ENCODE measurements around the gene CACNA1G.

Gene CACNA1G

DNA sequence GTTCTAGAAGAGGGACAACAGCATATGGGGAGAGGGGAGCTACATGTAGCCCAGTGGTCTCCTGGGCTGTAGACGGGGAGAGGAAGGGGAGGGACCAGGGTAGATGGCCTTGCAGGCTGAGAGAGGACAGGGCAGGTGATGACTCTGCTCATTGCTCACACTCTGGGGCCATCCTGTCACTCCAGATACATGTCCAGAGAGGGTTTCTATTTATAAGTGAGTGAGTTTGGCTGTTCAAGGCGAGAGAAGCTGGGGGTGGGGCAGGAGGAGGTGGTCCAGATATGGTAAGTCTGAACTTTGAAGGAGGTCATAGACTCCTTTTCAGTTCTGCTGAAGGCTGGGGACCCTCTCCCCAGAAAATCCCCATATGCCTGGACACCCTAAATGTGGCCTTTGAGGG is 22.2 kb downstream of the CACNA1G start:
- no peak overlapping the region for H3K4me3 ChIP-seq (ENCODE audit: low read depth, low read length)
- no peak for DNase-seq (ENCODE audit: low read depth)

DNA sequence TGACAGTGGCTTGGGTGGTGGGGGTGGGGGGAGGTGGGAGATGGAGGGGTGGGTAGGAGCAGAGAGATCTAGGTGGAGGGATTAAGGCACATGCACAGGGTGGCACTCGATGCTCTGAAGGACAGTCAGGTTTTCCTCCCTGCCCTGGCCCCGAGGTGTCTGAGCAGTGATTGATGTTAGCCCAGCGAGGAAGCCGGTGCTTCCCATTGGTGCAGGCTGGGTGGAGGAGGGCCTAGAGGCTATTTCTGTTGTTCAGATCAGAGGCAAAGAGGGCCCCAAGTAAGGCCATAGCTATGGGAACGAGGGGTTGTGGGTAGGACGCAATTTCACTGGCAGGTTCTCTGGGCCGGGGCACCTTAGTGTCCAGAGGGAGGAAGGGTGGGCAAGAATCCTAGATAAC is 23.1 kb downstream of the CACNA1G start:
- H3K4me3 ChIP-seq (ENCODE audit: low read depth, low read length) = no peak overlapping the region
- no peak for DNase-seq (ENCODE audit: low read depth)

DNA sequence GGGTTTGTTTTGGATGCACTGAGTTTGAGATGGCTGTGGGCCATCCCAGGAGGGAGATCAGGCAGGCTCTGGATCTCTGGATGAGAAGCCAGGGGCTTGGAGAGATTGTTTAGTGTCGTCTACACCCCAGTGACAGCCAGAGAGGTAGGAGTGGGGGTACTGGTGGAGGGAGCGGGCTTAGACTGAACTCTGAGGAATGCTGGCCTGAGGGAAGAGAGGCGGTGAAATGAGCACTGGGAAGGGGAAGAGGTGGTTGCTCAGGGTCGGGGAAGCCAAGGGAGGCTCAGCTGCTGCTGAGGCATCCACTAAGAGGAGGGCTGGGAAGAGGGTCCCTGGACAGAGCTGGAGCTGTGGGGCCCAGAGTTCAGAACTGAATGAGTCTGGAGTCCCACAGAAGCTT is 23.6 kb downstream of the CACNA1G start:
- H3K4me3 ChIP-seq (ENCODE audit: low read depth, low read length) = no peak overlapping the region
- no peak for DNase-seq (ENCODE audit: low read depth)

DNA sequence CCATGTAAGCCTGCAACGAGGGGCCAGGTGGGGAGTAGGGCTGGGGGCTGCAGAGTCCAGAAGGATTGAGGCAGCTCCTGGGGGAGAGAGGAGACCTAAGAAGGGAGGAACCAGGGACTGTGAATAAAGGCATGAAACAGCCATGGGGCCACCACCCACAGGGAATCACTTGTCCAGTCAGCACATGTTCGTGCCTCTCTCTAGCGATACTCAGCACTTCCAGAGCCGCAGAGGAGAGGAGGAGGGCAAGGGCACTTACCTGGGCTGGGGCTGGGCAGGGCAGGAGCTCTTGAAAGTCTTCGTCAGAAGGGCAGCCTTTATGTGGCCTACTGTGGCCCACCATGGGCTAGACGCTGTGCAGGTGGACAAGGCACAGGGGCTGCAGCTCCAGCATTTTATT is 24.2 kb downstream of the CACNA1G start:
- H3K4me3 ChIP-seq (ENCODE audit: low read depth, low read length) = no peak overlapping the region
- no peak for DNase-seq (ENCODE audit: low read depth)

DNA sequence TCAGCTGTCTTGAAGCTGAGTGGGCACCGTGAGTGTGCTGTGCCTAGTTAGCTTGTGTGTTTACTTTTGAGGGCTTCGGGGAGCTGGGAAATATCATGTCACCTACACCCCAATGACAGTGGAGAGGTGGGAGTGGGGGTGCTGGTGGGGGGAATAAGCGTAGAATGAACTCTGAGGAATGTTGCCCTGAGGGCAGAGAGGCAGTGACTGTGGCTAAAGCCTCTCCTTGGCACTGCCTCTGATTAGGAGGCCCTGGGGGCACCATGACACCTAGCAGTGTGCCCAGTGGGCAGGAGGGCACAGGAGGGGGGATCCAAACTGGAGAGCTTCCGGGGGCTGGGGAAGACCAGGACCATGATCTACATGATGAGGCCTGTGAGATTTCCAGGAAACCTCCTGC is 24.8 kb downstream of the CACNA1G start:
- H3K4me3 ChIP-seq (ENCODE audit: low read depth, low read length) = no peak overlapping the region
- no peak for DNase-seq (ENCODE audit: low read depth)

DNA sequence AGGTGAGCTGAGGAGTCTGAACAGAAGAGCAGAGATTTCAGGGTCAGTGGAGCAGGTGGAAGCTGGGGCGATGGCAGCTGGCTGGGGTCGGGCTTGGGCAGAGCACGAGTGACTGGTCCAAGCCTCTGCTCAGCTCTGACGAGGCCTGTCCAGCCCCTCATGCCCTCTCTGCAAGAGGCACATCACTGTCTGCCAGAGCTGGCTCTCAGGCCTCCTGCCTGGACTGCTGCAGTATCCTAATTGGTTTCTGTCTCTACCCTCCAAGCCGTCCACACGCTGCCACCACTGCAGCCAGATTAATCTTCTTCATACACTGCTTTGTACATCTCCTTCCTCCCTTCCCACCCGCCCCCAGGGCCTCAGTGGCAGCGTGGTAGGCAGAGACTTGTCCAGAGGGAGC is 25.4 kb downstream of the CACNA1G start:
- DNase-seq (ENCODE audit: low read depth) = no peak
- no peak overlapping the region for H3K4me3 ChIP-seq (ENCODE audit: low read depth, low read length)

DNA sequence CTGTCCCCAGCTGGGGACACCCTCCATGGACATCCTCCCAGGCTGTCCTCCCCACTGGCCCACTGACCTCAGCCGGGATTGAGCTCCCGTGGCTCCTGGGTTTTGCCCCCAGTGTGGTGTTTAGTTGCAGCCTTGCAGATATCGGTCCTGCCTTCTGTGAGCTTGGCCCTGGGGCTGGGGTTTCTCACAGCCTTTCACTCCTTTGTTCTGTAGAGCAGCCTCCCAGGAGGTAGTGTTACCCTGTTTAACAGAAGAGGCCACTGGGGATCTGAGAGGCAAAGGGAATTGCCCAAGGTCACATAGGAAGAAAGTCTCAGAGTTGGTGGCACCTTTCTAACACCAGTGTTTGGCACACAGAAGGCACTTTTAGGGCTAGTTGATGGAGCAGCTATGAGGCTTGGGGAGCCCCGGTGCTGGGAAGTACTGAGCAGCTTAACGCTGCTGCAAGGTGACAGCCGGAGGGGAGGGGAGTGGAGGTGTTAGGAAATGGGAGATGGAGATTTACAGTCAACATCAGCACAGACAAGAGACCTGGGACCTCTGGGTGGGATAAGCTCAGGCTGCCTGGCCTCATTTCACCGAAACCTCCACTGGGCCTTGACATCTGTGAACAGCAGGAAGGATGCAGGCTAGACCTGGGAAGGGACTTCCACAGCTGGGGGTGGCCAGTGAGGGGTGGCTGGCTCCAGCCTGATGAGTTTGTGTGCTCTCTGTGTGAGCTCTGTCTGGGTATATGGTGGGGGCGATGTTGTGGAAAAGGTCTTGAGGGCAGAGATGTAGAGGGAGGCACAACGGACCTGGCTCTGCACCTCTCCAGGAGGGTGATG is 26.1 kb downstream of the CACNA1G start:
- no peak for DNase-seq (ENCODE audit: low read depth)
- H3K4me3 ChIP-seq (ENCODE audit: low read depth, low read length) = no peak overlapping the region

DNA sequence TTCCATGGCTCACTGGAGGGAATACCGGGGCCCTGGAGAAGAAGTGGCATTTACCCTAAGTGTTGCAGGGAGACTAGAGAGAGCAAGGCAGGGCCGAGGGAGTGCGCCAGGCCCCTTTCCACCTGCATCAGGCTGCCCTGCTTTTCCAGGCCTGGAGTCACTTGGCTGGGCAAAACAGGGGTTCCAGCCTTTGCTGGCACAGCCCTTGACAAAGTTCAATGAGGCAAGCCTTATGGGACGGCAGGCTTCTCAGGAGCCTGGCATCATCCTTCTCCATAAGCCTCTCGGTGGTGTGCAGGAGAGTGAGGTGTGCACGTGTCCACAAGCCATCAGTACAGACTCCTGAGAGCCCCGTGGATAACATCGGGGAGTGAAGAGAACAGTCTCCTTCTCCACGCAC is 27.1 kb downstream of the CACNA1G start:
- H3K4me3 ChIP-seq (ENCODE audit: low read depth, low read length) = no peak overlapping the region
- DNase-seq (ENCODE audit: low read depth) = no peak

DNA sequence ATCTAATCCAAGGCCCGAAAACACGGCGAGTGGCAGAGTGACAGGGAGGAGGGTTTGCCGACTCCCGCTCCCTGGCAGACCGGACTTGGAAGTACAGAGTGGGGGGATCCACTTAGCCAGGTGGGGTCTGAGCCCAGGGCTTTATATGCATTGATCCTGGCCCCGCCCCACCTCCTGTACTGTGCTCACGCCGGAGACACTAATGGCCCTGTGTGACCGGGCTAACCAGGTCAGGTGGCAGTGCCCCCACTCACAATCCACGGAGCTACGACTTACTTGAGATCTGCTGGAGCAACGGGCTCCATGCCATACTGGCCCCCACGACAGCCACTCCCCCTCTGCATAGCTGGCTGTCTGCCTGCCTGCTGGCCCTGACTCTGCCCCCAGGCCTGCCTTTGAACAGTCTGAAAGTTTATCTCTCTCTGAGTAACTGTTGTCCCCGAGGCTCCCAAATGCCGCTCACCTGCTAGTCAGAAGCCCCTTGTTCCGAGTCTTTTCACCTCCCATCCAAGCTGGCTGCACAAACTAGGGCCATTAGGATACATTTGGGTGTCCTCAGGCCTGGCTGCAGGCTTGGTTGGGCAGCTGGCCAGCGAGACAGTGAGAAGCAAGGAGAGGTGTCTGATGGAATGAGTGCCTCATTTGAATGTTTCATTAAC is 28.0 kb downstream of the CACNA1G start:
- no peak for DNase-seq (ENCODE audit: low read depth)
- no peak overlapping the region for H3K4me3 ChIP-seq (ENCODE audit: low read depth, low read length)

DNA sequence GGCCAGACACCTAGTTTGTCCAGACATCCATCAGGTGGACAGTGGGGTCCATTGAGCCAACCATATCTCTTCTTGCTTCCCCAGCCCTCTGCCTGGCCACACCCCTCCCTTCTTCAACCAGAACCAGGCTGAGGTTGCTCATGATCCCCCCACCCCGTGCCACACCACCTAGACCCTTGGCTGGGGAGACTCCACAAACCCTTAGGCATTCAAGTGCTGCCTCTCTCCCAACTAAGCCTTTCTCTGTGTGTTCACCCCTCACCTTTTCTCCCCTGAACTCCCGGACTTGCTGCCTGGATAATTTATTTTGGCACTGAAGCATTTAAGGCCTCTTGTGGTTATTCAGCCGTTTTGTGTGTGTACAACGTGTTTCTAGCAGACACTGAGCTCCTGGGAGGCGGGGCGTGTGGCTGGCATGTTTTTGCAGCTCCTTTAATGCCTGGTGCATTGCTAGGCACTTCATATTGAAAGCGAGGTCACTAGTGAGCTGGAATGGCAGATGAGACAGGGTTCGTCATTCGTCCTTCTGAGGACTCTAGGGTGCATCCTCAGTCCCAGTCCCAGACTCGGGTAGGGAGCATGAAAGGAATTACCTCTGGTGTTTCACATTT is 28.7 kb downstream of the CACNA1G start:
- H3K4me3 ChIP-seq (ENCODE audit: low read depth, low read length) = no peak overlapping the region
- no peak for DNase-seq (ENCODE audit: low read depth)

DNA sequence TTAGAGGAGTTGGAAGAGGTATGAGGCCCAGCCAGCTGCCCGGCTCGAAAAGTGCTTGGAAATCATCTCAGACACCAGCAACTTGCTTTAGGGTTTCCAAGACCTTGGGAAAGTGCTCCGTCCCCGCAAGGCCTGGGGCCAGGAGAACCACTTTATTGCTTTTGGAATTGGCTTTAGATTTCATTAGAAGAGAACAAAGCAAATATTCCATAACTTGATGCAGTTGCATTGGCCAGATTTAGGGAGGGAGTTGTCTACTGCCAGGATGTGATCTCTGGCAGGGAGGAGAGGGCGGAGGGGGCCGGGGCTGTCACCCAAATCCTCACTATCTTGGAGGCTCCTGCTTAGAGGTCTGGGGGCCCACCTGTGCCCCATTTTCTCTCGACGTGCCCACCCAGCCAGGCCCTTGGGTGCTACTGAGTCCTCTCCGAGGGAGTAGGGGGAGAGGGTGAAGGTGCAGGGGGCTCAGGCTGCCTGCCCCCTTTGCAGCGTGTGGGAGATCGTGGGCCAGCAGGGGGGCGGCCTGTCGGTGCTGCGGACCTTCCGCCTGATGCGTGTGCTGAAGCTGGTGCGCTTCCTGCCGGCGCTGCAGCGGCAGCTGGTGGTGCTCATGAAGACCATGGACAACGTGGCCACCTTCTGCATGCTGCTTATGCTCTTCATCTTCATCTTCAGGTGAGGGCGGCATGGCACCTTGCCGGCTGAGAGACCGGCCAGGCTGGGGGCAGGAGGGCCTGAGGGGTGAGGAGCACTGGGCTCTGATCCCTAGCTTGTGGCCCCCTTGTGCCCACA is 30.6 kb downstream of the CACNA1G start:
- no peak overlapping the region for H3K4me3 ChIP-seq (ENCODE audit: low read depth, low read length)
- DNase-seq (ENCODE audit: low read depth) = no peak

DNA sequence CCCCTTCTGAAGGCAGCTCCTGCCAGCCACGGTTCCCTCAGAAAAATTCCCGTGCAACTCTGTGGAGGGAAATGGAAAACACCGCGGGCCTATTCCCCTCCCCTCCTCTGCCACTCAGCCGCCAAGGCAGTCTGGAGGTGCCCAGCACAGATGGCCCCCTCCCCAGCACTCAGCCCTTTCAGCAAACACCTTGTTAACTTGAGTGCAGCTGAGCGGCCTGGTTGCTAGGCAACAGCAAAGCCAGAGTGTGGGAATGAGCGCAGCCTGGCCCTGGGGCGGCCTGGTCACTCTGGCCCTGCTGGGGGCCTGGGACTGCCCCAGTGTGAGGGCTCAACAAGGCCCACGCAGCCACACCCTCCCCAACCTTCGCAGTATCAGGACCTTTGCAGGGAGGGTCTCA is 32.8 kb downstream of the CACNA1G start:
- H3K4me3 ChIP-seq (ENCODE audit: low read depth, low read length) = no peak overlapping the region
- no peak for DNase-seq (ENCODE audit: low read depth)

DNA sequence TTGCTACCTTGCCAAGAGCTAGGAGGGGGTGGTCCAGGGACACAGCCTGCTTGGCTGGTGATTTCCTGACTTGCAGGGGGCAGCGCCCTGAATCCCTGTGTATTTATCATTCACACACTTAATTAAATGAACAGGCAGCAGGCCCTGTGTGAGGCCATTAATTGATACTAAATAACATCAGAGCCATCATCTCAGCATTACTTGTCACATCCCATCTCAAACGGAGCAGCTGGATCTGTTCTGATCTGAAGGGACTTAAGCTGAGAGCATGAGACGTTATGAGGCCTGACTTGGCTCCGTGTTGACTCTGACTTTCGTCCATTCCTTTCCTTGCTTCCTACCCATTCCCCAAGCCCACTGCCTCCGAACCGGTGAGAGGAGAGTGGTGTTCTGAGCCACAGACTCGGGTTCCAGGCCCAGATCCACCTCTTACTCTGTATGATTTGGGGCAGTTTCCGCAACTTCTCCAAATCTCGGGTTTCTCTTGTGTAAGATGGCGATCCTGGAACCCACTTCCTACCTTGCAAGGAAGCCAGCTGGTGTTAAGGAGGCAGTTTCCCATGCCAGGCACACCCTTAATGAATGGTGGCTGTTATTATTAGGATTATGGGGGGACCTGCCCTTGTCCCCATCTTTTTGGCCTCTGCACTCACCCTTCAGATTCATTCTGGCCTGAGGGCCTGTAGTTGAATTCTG is 33.8 kb downstream of the CACNA1G start:
- no peak overlapping the region for H3K4me3 ChIP-seq (ENCODE audit: low read depth, low read length)
- no peak for DNase-seq (ENCODE audit: low read depth)

DNA sequence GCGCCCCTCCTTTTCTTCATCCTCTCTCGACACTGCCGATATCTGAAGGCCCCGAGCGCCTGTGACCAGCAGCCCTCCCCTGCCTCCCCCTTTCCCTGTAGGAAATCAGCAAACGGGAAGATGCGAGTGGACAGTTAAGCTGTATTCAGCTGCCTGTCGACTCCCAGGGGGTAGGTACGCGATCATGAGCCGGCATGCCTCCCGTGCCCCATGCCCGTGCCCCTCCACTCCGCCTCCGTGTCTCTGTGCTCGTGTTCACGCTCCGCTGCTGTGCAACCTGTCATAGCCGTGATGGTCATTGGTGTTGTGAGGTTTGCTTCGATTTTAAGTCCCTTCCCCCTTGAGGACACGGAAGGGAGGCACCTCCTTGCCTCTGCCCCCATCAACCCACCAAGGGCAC is 34.4 kb downstream of the CACNA1G start:
- DNase-seq (ENCODE audit: low read depth) = no peak
- no peak overlapping the region for H3K4me3 ChIP-seq (ENCODE audit: low read depth, low read length)

DNA sequence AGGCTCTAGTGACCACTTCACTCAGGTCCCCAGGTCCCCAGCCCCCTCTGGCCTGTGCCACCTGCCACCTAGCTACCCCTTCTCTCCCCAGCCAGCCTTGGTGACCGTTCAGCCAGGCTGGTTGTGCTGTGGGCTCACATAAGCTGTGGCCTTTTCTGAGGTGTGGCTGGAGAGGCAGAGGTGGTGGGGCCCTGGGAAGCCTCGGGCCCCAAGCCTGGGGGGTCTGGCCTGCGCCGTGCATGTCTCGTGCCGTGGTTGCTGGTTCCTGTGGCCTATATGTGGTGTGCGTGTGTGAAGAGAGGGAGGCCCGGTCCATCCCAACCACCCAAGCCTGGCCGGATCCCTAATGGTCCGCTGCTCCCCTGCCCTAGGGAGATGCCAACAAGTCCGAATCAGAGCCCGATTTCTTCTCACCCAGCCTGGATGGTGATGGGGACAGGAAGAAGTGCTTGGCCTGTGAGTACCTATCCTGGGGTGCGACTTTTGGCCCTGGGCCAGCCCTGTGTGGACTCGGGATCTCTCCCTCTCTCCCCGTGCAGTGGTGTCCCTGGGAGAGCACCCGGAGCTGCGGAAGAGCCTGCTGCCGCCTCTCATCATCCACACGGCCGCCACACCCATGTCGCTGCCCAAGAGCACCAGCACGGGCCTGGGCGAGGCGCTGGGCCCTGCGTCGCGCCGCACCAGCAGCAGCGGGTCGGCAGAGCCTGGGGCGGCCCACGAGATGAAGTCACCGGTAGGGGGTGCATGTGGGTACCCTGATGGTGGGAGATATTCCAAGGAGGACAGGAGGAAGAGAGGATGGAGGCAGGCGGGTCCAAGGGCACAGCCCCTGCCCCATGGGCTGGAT is 35.9 kb downstream of the CACNA1G start:
- no peak for DNase-seq (ENCODE audit: low read depth)
- H3K4me3 ChIP-seq (ENCODE audit: low read depth, low read length) = no peak overlapping the region

DNA sequence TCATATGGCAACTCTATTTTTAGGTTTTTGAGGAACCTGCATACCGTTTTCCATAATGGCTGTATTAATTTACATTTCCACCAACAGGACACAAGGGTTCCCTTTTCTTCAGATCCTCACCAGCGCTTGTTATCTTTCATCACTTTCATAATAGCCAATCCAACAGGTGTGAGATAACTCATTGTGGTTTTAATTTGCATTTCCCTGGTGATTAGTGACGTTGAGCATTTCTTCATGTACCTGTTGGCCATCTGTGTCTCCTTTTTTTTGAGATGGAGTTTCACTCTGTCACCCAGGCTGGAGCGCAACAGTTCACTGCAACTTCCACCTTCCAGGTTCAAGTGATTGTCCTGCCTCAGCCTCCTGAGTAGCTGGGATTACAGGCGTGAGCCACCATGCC is 38.0 kb downstream of the CACNA1G start:
- no peak for DNase-seq (ENCODE audit: low read depth)

DNA sequence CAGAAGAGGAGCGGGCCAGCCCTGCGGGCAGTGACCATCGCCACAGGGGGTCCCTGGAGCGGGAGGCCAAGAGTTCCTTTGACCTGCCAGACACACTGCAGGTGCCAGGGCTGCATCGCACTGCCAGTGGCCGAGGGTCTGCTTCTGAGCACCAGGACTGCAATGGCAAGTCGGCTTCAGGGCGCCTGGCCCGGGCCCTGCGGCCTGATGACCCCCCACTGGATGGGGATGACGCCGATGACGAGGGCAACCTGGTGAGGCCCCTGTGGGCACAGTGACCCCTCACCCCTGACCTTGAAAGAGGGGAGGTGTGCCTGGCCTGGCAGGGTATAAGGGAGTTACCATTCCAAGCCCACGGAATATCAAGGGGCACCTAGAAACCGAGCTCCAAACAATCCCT is 39.1 kb downstream of the CACNA1G start:
- no peak overlapping the region for H3K4me3 ChIP-seq (ENCODE audit: low read depth, low read length)
- DNase-seq (ENCODE audit: low read depth) = no peak

More for the DNA sequence above, 38.0 kb downstream of the CACNA1G start:
- H3K4me3 ChIP-seq (ENCODE audit: low read depth, low read length) = no peak overlapping the region

DNA sequence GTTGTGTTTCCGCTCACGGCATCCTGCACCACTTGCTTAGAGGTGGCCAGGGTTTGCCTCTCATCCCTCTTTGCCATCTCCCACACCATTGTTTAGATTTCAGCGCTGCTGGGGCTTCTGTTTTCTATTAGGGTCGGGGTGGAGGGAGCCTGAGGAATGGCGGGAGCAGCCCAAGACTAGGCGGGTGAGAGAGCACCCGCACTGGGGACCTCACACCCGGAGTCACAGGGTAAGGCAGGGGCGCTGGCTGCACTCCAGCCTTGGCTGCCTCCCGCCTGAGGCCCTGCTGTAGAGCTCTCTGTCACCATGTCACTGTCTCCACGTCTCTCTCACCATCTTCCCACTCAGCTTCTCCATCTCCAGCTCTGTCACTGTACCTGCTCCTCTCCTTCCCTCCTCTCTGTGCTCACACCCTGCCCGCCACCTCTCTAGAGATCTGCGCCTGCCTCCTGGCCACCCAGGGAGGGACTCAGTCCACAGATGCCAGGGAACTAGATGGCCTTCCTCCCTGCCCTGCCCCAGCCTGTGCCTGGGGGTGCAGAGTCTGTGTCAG is 41.4 kb downstream of the CACNA1G start:
- no peak for DNase-seq (ENCODE audit: low read depth)
- H3K4me3 ChIP-seq (ENCODE audit: low read depth, low read length) = no peak overlapping the region

Data from skeletal muscle cell (primary cell).